ENCODE results near the gene ATRNL1. TPM values are rescaled to one million over a fixed set of nuclear protein-coding genes. Genes with fewer than 3 reads are reported as not detected.

ATRNL1 gene
- total and polyA plus RNA-seq, 4 donors: 0.40 to 26.9 (median 5.3) TPM

GRCh38 chr10:115456812-115457211, 363.6 kb downstream of the ATRNL1 start (continued):
- TF ChIP-seq ATF3 (IDR thresholded peaks at IDR 0.05): no peak

- WGBS: 93% methylated on average over 2 of the region's 2 CpGs
- no peaks in the 10 kb centered on the region for H3K9me3 ChIP-seq (ENCODE audit: control insufficient read depth in 4 of 4, low read length in 3 of 4)
- no peak for TF ChIP-seq JUND (IDR thresholded peaks at IDR 0.05)
- TF ChIP-seq REST (IDR thresholded peaks at IDR 0.05): no peak
- TF ChIP-seq GABPA (IDR thresholded peaks at IDR 0.05 in 1 of 2, conservative IDR thresholded peaks at IDR 0.05 in 1 of 2): no peak
- no peak for TF ChIP-seq CTCF (IDR thresholded peaks at IDR 0.05; ENCODE audit: low read depth, low read length, missing input control)
- TF ChIP-seq RAD21 (IDR thresholded peaks at IDR 0.05): no peak
- TF ChIP-seq ATF3 (IDR thresholded peaks at IDR 0.05): no peak
- TF ChIP-seq YY1 (IDR thresholded peaks at IDR 0.05): no peak
- TF ChIP-seq NR2F2 (IDR thresholded peaks at IDR 0.05): no peak
- TF ChIP-seq ZBTB33 (IDR thresholded peaks at IDR 0.05): no peak
- no peak for TF ChIP-seq RXRA (IDR thresholded peaks at IDR 0.05)
- no peak for TF ChIP-seq TAF1 (conservative IDR thresholded peaks at IDR 0.05)
- H3K27me3 ChIP-seq (ENCODE audit: control insufficient read depth in 4 of 4, insufficient read depth in 4 of 4, low read length in 3 of 4): peaks cover 0 to 3% (median 0%) of the 10 kb centered on the region in 4 donors
- H3K4me1 ChIP-seq (ENCODE audit: control insufficient read depth in 4 of 4, insufficient read depth in 4 of 4, low read length in 3 of 4): no peaks in the 10 kb centered on the region
- no peak for DNase-seq (ENCODE audit: low spot score)
- no peak overlapping the region for H3K27ac ChIP-seq (ENCODE audit: low read depth in 1 of 2, low read length in 2 of 2)
- no peak overlapping the region for H3K4me3 ChIP-seq (ENCODE audit: low read depth in 1 of 3, low read length in 3 of 3)
- no peaks in the 10 kb centered on the region for H3K36me3 ChIP-seq (ENCODE audit: control insufficient read depth in 4 of 4, insufficient read depth in 3 of 4, low read depth in 1 of 4, low read length in 3 of 4)
- H3K9ac ChIP-seq (ENCODE audit: low read depth in 1 of 2, low read length in 2 of 2): no peak overlapping the region
These were observed 390.1 kb downstream of the ATRNL1 start for GRCh38 chr10:115483294-115483693.

GRCh38 chr10:115491526-115492140, 398.5 kb downstream of the ATRNL1 start:
- Histone ChIP-seq H3K4me1 (ENCODE audit: control insufficient read depth in 4 of 4, insufficient read depth in 4 of 4, low read length in 3 of 4) (no peaks in the 10 kb centered on the region), H3K9ac (ENCODE audit: low read depth in 1 of 2, low read length in 2 of 2) (no peak overlapping the region), H3K4me3 (ENCODE audit: low read depth in 1 of 3, low read length in 3 of 3) (no peak overlapping the region), H3K9me3 (ENCODE audit: control insufficient read depth in 4 of 4, low read length in 3 of 4) (peaks cover 0 to 3% (median 0%) of the 10 kb centered on the region in 4 donors), H3K27ac (ENCODE audit: low read depth in 1 of 2, low read length in 2 of 2) (no peak overlapping the region), H3K36me3 (ENCODE audit: control insufficient read depth in 4 of 4, insufficient read depth in 3 of 4, low read depth in 1 of 4, low read length in 3 of 4) (no peaks in the 10 kb centered on the region), H3K27me3 (ENCODE audit: control insufficient read depth in 4 of 4, insufficient read depth in 4 of 4, low read length in 3 of 4) (no peaks in the 10 kb centered on the region)
- DNase-seq (ENCODE audit: low spot score): peak; percentile 31
- WGBS: 84% methylated on average over 10 of the region's 10 CpGs
- TF ChIP-seq SP1 (IDR thresholded peaks at IDR 0.05) (no peak), GABPA (IDR thresholded peaks at IDR 0.05 in 1 of 2, conservative IDR thresholded peaks at IDR 0.05 in 1 of 2) (no peak), REST (IDR thresholded peaks at IDR 0.05) (no peak), EGR1 (IDR thresholded peaks at IDR 0.05; ENCODE audit: low read depth in 2 of 2) (no peak), ZBTB33 (IDR thresholded peaks at IDR 0.05) (no peak), RAD21 (IDR thresholded peaks at IDR 0.05) (no peak), JUND (IDR thresholded peaks at IDR 0.05) (no peak), FOXA1 (IDR thresholded peaks at IDR 0.05) (no peak), FOXA2 (IDR thresholded peaks at IDR 0.05) (no peak), TAF1 (conservative IDR thresholded peaks at IDR 0.05) (no peak), RXRA (IDR thresholded peaks at IDR 0.05) (no peak)

Data from liver (tissue), 9 donors.